ENCODE measurements around the gene RECK. TPM values are rescaled to one million over a fixed set of nuclear protein-coding genes. Genes with fewer than 3 reads are reported as not detected.
"Not testable (repeated sequence)": the region's sequence is repeated elsewhere in the genome, so short reads cannot be mapped to it uniquely, and the experiment has no call there.

Gene RECK
- total RNA-seq, 1 experiment from 2014 or later = 13.2 TPM

DNA sequence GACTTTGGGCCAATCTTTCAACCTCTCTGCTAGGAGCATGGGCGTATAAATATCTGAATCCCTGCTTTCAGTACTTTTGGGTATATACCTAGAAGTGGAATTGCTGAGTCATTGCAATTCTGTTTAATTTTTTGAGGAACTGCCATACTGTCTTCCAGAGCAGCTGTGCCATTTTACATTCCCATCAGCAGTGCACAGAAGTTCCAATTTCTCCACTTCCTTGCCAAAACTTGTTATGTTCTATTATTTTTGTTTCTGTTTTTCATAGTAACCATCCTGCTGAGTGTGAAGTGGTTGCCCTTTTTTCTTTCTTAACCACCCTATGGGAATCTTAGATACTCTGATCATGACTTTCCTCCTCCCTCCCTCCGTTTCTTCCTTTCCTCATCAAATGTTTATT lies 121.4 kb downstream of the RECK start:
- TF ChIP-seq CTCF (IDR thresholded peaks at IDR 0.05) (no peak), SIN3A (IDR thresholded peaks at IDR 0.05; ENCODE audit: borderline replicate concordance, insufficient read depth, low read depth, low read length) (no peak), TCF7L2 (IDR thresholded peaks at IDR 0.05; ENCODE audit: low read depth, low read length) (no peak)
- TF ChIP-seq, protein P1, sequence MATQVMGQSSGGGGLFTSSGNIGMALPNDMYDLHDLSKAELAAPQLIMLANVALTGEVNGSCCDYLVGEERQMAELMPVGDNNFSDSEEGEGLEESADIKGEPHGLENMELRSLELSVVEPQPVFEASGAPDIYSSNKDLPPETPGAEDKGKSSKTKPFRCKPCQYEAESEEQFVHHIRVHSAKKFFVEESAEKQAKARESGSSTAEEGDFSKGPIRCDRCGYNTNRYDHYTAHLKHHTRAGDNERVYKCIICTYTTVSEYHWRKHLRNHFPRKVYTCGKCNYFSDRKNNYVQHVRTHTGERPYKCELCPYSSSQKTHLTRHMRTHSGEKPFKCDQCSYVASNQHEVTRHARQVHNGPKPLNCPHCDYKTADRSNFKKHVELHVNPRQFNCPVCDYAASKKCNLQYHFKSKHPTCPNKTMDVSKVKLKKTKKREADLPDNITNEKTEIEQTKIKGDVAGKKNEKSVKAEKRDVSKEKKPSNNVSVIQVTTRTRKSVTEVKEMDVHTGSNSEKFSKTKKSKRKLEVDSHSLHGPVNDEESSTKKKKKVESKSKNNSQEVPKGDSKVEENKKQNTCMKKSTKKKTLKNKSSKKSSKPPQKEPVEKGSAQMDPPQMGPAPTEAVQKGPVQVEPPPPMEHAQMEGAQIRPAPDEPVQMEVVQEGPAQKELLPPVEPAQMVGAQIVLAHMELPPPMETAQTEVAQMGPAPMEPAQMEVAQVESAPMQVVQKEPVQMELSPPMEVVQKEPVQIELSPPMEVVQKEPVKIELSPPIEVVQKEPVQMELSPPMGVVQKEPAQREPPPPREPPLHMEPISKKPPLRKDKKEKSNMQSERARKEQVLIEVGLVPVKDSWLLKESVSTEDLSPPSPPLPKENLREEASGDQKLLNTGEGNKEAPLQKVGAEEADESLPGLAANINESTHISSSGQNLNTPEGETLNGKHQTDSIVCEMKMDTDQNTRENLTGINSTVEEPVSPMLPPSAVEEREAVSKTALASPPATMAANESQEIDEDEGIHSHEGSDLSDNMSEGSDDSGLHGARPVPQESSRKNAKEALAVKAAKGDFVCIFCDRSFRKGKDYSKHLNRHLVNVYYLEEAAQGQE (IDR thresholded peaks at IDR 0.05; ENCODE audit: insufficient read depth in 1 of 2, low read depth in 2 of 2, low read length in 1 of 2) = no peak
- Histone ChIP-seq H3K36me3 (ENCODE audit: control insufficient read depth, insufficient read depth, low read length) (no peaks in the 10 kb centered on the region), H3K4me3 (ENCODE audit: low read depth in 2 of 2, low read length in 2 of 2) (no peak overlapping the region), H3K4me1 (ENCODE audit: control insufficient read depth, insufficient read depth, low read length) (0 out of 2 replicates have a peak, but pooled peaks cover 9% of the 10 kb centered on the region), H3K27me3 (ENCODE audit: control insufficient read depth, insufficient read depth, low read length) (no peaks in the 10 kb centered on the region), H3K9me3 (ENCODE audit: control insufficient read depth, insufficient read depth, low read depth, low read length) (no peaks in the 10 kb centered on the region; the same call in 1 of the 2 replicates), H3K27ac (ENCODE audit: low read length) (no peak overlapping the region)
- ChIA-PET CTCF (no interaction called here), POLR2A (no interaction called here)
- no TSS peak for BruUV-seq (replicated peaks)
- in situ Hi-C loops (cut with HindIII; ENCODE audit: low pct_unique_long_range_greater_than_20kb, low sequenced_read_pairs) (no loop called here), intact Hi-C loops (cut with micrococcal nuclease; ENCODE audit: unreplicated experiment) (no loop called here)
- no peak for DNase-seq (ENCODE audit: low read depth, low spot score)
- no peak for ATAC-seq

DNA sequence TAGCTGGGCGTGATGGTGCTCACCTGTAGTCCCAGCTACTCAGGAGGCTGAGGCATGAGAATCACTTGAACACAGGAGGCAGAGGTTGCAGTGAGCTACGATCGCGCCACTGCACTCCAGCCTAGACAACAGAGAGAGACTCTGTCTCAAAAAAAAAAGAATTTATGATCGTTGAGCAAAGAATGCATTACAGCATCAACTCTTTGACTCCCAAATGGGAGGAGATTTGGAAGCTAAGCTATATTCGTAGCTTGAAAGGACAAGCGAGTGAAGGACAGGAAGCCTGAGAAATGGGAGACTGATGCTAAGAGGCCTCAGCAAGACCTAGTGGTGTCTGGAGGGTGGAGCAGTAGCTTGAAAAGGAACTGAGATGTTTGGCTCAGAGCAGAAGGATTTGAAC lies 122.2 kb downstream of the RECK start:
- no peak for DNase-seq (ENCODE audit: low read depth, low spot score)
- Histone ChIP-seq H3K4me3 (ENCODE audit: low read depth in 2 of 2, low read length in 2 of 2) (no peak overlapping the region), H3K27ac (ENCODE audit: low read length) (no peak overlapping the region), H3K9me3 (ENCODE audit: control insufficient read depth, insufficient read depth, low read depth, low read length) (no peaks in the 10 kb centered on the region; the same call in 1 of the 2 replicates), H3K27me3 (ENCODE audit: control insufficient read depth, insufficient read depth, low read length) (no peaks in the 10 kb centered on the region), H3K36me3 (ENCODE audit: control insufficient read depth, insufficient read depth, low read length) (no peaks in the 10 kb centered on the region), H3K4me1 (ENCODE audit: control insufficient read depth, insufficient read depth, low read length) (peaks cover 14% of the 10 kb centered on the region; the same call in 1 of the 2 replicates)
- POLR2A ChIA-PET = no interaction called here
- CTCF ChIA-PET = interaction anchor here (0.6 kb wide), 1 partner anchor 39 kb away, joined by 4 read pairs; no protein-coding TSS in a partner anchor
- in situ Hi-C loops (cut with HindIII; ENCODE audit: low pct_unique_long_range_greater_than_20kb, low sequenced_read_pairs) (no loop called here), intact Hi-C loops (cut with micrococcal nuclease; ENCODE audit: unreplicated experiment) (no loop called here)
- TF ChIP-seq TCF7L2 (IDR thresholded peaks at IDR 0.05; ENCODE audit: low read depth, low read length) = no peak
- no peak for TF ChIP-seq POLR2AphosphoS5 (IDR thresholded peaks at IDR 0.05; ENCODE audit: low read depth, low read length)
- TF ChIP-seq, protein P1 (IDR thresholded peaks at IDR 0.05; ENCODE audit: insufficient read depth in 1 of 2, low read depth in 2 of 2, low read length in 1 of 2) = no peak
- TF ChIP-seq SIN3A (IDR thresholded peaks at IDR 0.05; ENCODE audit: borderline replicate concordance, insufficient read depth, low read depth, low read length) = no peak
- TF ChIP-seq CTCF (IDR thresholded peaks at IDR 0.05) = no peak
- no peak for ATAC-seq
- BruUV-seq (replicated peaks) = no TSS peak

GRCh38 chr9:36159509-36159908 lies 122.8 kb downstream of the RECK start:
- POLR2A ChIA-PET; in situ Hi-C loops (cut with HindIII; ENCODE audit: low pct_unique_long_range_greater_than_20kb, low sequenced_read_pairs); H3K27ac ChIP-seq (ENCODE audit: low read length); DNase-seq (ENCODE audit: low read depth, low spot score); H3K9me3 ChIP-seq (ENCODE audit: control insufficient read depth, insufficient read depth, low read depth, low read length); H3K27me3 ChIP-seq (ENCODE audit: control insufficient read depth, insufficient read depth, low read length); H3K4me3 ChIP-seq (ENCODE audit: low read depth in 2 of 2, low read length in 2 of 2); ATAC-seq; BruUV-seq (replicated peaks); intact Hi-C loops (cut with micrococcal nuclease; ENCODE audit: unreplicated experiment); H3K36me3 ChIP-seq (ENCODE audit: control insufficient read depth, insufficient read depth, low read length): not testable (repeated sequence)
- H3K4me1 ChIP-seq (ENCODE audit: control insufficient read depth, insufficient read depth, low read length) = peaks cover 12% of the 10 kb centered on the region; the same call in 1 of the 2 replicates
- CTCF ChIA-PET = interaction anchor here (0.6 kb wide), 1 partner anchor 39 kb away, joined by 4 read pairs; no protein-coding TSS in a partner anchor

DNA sequence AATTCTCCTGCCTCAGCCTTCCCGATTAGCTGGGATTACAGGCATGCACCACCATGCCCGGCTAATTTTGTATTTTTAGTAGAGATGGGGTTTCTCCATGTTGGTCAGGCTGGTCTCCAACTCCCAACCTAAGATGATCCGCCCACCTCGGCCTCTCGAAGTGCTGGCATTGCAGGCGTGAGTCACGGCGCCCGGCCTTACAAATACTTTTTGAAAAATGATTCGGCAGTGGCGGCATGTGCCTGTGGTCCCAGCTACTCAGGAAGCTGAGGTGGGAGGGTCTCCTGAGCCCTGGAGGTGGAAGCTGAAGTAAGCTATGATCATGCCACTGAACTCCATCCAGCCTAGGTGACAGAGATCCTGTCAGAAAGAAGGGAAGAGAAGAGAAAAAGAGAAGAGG lies 123.4 kb downstream of the RECK start:
- H3K27ac ChIP-seq (ENCODE audit: low read length); BruUV-seq (replicated peaks); DNase-seq (ENCODE audit: low read depth, low spot score); H3K4me3 ChIP-seq (ENCODE audit: low read depth in 2 of 2, low read length in 2 of 2); H3K4me1 ChIP-seq (ENCODE audit: control insufficient read depth, insufficient read depth, low read length); CTCF ChIA-PET; in situ Hi-C loops (cut with HindIII; ENCODE audit: low pct_unique_long_range_greater_than_20kb, low sequenced_read_pairs); H3K9me3 ChIP-seq (ENCODE audit: control insufficient read depth, insufficient read depth, low read depth, low read length); H3K27me3 ChIP-seq (ENCODE audit: control insufficient read depth, insufficient read depth, low read length); H3K36me3 ChIP-seq (ENCODE audit: control insufficient read depth, insufficient read depth, low read length); intact Hi-C loops (cut with micrococcal nuclease; ENCODE audit: unreplicated experiment); ATAC-seq: not testable (repeated sequence)
- POLR2A ChIA-PET = interaction anchor here (0.8 kb wide), 1 partner anchor 35 kb away, joined by 3 read pairs; no protein-coding TSS in a partner anchor
